Lower lobe of right lung (tissue), 2 donors: ENCODE measurements around the gene CDCA5. TPM values are rescaled to one million over a fixed set of nuclear protein-coding genes. Genes with fewer than 3 reads are reported as not detected.

Experiments
- ATAC-seq, 2 donors: fragments of 200-7000 bp; cut with Tn5 transposase; one replicate each; pipeline ENCODE4 v1.9.1; 2020 to 2022; ENCODE audit warnings: mild to moderate bottlenecking in 2 of 2, moderate library complexity in 2 of 2
- DNase-seq: peaks from one replicate; pipeline ENCODE4 v3.0.0-alpha.2; 2020
- H3K27ac ChIP-seq: fragments of 200-600 bp; one replicate; pipeline ENCODE4 v1.8.0; 2022
- H3K27me3 ChIP-seq: fragments of 200-600 bp; one replicate; pipeline ENCODE4 v1.8.0; 2022; ENCODE audit warnings: low read depth
- H3K36me3 ChIP-seq: fragments of 200-600 bp; one replicate; pipeline ENCODE4 v1.8.0; 2022; ENCODE audit warnings: mild to moderate bottlenecking
- H3K4me1 ChIP-seq: fragments of 200-600 bp; one replicate; pipeline ENCODE4 v1.8.0; 2022
- H3K4me3 ChIP-seq: fragments of 200-600 bp; one replicate; pipeline ENCODE4 v1.8.0; 2022; ENCODE audit warnings: mild to moderate bottlenecking
- H3K9me3 ChIP-seq: fragments of 200-600 bp; one replicate; pipeline ENCODE4 v1.8.0; 2022
- intact Hi-C: fragments of 100-400 bp; cut with DNase I; formaldehyde crosslinking; loops from one replicate; pipeline ENCODE4 v1.11.0; 2022
- total RNA-seq: library from RNA; stranded (reverse); fragmentation: NEBNext Ultra II Directional; extraction: Animal tissue kit (Norgen Biotek cat#: 25700); gene quantifications from one replicate; pipeline ENCODE4 v1.2.1, GENCODE V29; 2021
- TF ChIP-seq, protein P1 (sequence below): fragments of 200-600 bp; IDR thresholded peaks from one replicate; pipeline ENCODE4 v1.8.0; 2022; ENCODE audit warnings: antibody characterized with exemption, mild to moderate bottlenecking
- donor health status: DM: no; HTN: yes; CAD: no; lungs with severe emphysema.

CDCA5 gene
- total RNA-seq, 1 donor from 2014 or later: 2.8 TPM

DNA sequence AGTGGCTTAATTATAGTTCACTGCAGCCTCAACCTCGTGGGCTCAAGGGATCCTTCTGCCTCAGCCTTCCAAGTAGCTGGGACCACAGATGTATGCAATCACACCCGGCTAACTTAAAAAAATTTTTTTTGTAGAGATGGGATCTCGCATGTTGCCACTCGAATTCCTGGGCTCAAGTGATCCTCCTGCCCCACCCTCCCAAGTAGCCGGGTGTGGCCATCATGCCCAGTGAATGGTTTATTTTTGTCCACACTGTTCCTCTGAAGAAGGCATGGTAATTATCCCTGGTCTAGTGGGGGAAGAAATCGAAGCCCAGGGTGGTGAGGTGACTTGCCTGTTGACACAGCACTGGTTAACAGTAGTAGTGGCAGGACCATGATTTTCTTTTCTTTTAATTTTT is 40.9 kb downstream of the CDCA5 start:
- intact Hi-C loops: no loop called here
- ATAC-seq (no peak), DNase-seq (no peak)
- peaks cover 48% of the 10 kb centered on the region for H3K4me1 ChIP-seq
- no peaks in the 10 kb centered on the region for H3K27me3 ChIP-seq
- H3K9me3 ChIP-seq: no peaks in the 10 kb centered on the region
- H3K27ac ChIP-seq: no peak overlapping the region
- H3K36me3 ChIP-seq: peaks cover 38% of the 10 kb centered on the region
- TF ChIP-seq, protein P1, sequence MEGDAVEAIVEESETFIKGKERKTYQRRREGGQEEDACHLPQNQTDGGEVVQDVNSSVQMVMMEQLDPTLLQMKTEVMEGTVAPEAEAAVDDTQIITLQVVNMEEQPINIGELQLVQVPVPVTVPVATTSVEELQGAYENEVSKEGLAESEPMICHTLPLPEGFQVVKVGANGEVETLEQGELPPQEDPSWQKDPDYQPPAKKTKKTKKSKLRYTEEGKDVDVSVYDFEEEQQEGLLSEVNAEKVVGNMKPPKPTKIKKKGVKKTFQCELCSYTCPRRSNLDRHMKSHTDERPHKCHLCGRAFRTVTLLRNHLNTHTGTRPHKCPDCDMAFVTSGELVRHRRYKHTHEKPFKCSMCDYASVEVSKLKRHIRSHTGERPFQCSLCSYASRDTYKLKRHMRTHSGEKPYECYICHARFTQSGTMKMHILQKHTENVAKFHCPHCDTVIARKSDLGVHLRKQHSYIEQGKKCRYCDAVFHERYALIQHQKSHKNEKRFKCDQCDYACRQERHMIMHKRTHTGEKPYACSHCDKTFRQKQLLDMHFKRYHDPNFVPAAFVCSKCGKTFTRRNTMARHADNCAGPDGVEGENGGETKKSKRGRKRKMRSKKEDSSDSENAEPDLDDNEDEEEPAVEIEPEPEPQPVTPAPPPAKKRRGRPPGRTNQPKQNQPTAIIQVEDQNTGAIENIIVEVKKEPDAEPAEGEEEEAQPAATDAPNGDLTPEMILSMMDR: no peak
- H3K4me3 ChIP-seq: no peak overlapping the region

DNA sequence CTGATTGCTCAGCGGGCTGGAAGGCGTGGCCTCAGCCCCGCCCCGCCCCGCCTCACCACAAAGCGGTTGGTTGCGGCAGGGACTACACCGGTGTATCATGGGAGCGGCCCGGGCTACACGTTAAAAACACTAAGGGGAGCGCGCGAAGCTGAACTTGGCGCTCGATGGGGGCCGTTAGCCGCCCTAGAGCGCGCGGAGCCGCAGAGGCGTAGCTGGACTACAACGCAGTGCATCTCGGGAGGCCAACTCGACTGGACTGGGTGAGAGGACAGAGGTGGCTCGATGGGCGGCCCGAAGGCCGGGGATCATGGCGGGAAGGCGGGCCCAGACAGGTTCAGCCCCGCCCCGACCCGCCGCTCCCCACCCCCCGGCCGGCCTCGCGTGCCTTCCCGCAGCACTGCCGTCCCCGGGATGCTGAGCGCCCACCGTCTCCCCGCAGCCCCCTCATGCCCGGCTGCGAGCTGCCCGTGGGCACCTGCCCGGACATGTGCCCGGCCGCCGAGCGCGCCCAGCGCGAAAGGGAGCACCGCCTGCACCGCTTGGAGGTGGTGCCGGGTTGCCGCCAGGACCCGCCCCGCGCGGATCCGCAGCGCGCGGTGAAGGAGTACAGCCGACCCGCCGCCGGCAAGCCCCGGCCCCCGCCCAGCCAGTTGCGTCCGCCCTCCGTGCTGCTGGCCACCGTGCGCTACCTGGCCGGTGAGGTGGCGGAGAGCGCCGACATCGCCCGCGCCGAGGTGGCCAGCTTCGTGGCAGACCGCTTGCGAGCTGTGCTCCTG is 42.8 kb downstream of the CDCA5 start, which contains the start of gene SAC3D1:
Gene SAC3D1, plus strand, starts transcription at position 364 of the 776 bp plus-strand sequence. Its CDS starts 83 bp downstream, at position 447.
- peaks cover 52% of the 10 kb centered on the region for H3K36me3 ChIP-seq
- DNase-seq (peak; percentile 94), ATAC-seq (peak; percentile 96 to 97)
- no peaks in the 10 kb centered on the region for H3K9me3 ChIP-seq
- no peaks in the 10 kb centered on the region for H3K27me3 ChIP-seq
- H3K4me3 ChIP-seq: peak within 1 kb of the TSS; percentile 93
- peaks cover 35% of the 10 kb centered on the region for H3K4me1 ChIP-seq
- TF ChIP-seq, protein P1: no peak
- intact Hi-C loops: no loop called here
- H3K27ac ChIP-seq: peak within 1 kb of the TSS; percentile 91

DNA sequence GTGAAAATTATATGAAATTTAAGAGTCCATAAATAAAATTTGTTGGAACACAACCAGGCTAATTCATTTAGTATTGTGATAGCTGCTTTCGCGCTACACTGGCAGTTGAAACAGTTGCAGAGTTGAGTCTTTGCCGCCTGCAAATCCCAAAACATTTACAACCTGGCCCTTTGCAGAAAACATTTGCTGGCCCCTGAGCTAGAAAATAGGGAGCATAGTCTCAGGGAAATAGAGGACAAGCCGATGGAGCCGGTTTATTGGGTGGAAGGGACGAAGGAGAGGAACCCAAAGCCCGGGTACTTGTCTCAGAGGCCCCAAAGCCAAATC is 43.4 kb downstream of the CDCA5 start:
- peak overlapping the region; percentile 91 for H3K27ac ChIP-seq
- peak overlapping the region; percentile 93 for H3K4me3 ChIP-seq
- no peaks in the 10 kb centered on the region for H3K27me3 ChIP-seq
- H3K4me1 ChIP-seq: peaks cover 35% of the 10 kb centered on the region
- H3K9me3 ChIP-seq: no peaks in the 10 kb centered on the region
- intact Hi-C loops: no loop called here
- TF ChIP-seq, protein P1: no peak
- no peak for ATAC-seq
- no peak for DNase-seq
- peaks cover 52% of the 10 kb centered on the region for H3K36me3 ChIP-seq

DNA sequence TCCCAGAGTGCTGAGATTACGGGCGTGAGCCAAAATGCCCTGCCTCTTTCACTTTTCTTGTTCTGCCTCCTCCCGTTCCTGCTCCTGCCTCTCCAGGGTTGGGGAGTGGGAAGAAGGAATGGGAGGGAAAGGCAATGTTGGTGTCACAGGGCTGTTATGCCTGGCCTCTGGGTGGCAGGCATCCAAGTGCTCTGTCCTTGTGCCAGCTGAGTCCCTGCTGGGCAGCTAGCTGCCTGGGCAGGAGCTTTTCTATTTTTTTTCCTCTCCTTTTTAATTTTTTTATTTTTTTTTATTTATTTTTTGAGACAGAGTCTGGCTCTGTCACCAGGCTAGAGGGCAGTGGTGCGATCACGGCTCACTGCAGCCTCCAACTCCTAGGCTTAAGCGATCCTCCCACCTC is 46.9 kb downstream of the CDCA5 start:
- intact Hi-C loops: no loop called here
- H3K4me1 ChIP-seq: peaks cover 10% of the 10 kb centered on the region
- DNase-seq (peak; percentile 71), ATAC-seq (no peak)
- TF ChIP-seq, protein P1: no peak
- no peak overlapping the region for H3K4me3 ChIP-seq
- no peaks in the 10 kb centered on the region for H3K9me3 ChIP-seq
- H3K27me3 ChIP-seq: no peaks in the 10 kb centered on the region
- H3K36me3 ChIP-seq: peaks cover 73% of the 10 kb centered on the region
- no peak overlapping the region for H3K27ac ChIP-seq

DNA sequence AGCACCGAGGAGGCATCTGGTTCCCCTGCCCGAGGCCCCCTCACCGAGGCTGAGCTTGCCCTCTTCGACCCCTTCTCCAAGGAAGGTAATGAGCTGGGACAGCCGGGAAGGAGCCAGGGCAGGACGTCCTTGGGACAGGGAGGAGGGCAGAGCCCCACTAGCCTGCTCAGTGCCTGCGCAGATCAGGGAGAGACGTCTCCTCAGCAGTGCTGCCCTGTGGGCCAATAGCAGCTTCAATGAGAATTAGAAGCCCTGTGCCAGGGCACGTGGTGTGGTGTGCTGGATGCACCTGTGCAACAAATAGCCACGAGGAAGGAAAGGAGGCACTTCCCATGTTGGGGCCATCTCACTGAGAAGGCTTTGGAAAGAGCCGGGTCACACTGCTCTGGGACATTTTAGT is 48.3 kb downstream of the CDCA5 start:
- ATAC-seq: no peak
- Histone ChIP-seq H3K27me3 (no peaks in the 10 kb centered on the region), H3K9me3 (no peaks in the 10 kb centered on the region), H3K4me1 (peaks cover 5% of the 10 kb centered on the region), H3K36me3 (peaks cover 83% of the 10 kb centered on the region), H3K27ac (no peak overlapping the region), H3K4me3 (no peak overlapping the region)
- DNase-seq: no peak
- TF ChIP-seq, protein P1: no peak
- intact Hi-C loops: no loop called here
